ENCODE results near the gene POMT1. TPM values are rescaled to one million over a fixed set of nuclear protein-coding genes. Genes with fewer than 3 reads are reported as not detected.
"Not testable (repeated sequence)": the region's sequence is repeated elsewhere in the genome, so short reads cannot be mapped to it uniquely, and the experiment has no call there.

POMT1 gene
- 54.8 to 59.2 TPM (median 57.2 TPM) in 3 replicates for total RNA-seq

DNA sequence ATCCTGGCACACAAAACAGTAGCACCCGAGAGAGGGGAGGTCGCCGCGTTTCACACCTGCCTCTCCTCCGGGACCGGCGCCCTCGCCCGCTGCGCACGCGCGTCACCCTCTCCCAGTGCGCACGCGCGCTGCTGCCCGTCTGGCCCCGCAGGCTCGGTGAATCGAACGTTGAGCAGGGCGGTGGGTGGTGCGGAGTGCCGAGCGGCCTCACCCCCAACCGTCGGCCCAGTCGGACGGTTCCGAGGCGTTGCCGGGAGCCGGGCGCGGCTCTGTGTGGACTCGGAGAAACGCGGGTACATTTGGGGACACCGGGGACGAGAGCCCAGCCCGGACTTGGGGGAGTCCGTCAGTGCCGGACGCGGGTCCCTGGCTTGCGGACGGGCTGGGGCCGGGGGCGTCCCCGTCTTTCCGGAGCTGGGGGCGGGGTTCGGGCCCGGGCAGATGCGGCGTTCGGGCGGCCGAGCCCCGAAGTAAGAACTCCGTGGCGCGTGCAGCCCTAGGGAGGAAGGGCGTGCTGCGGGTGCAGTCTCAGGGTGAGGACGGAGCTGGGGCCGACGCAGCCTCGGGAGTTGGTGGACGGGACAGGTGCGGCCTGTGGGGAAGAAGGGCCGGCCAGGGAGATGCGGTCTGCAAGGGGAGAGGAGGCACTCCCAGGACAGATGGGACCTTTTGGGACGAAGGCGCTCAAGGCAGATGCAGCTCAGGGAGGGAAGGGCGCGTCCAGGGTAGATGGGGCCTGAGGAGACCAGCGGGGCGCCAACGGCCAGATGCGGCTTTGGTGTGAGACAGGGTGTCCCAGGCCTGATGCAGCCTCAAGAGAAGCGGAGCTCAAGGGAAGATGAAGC, at the start of gene POMT1:
Gene POMT1 (plus strand): TSS at position 138 of the 845 bp plus-strand sequence. CDS start 1,301 bp downstream, outside the sequence.
- no peak for TF ChIP-seq CTCF (IDR thresholded peaks at IDR 0.05; ENCODE audit: unreplicated experiment)
- Mint-ChIP-seq H3K4me1 (peaks cover 15% of the 10 kb centered on the region), H3K4me3 (peak within 1 kb of the TSS; percentile 95), H3K9me3 (no peaks in the 10 kb centered on the region), H3K27ac (peak within 1 kb of the TSS; percentile 88), H3K36me3 (peaks cover 5% of the 10 kb centered on the region), H3K27me3 (ENCODE audit: low read depth) (no peaks in the 10 kb centered on the region)
- peak; percentile 78 to 90 for DNase-seq (ENCODE audit: low spot score in 2 of 2, unreplicated experiment in 2 of 2)

DNA sequence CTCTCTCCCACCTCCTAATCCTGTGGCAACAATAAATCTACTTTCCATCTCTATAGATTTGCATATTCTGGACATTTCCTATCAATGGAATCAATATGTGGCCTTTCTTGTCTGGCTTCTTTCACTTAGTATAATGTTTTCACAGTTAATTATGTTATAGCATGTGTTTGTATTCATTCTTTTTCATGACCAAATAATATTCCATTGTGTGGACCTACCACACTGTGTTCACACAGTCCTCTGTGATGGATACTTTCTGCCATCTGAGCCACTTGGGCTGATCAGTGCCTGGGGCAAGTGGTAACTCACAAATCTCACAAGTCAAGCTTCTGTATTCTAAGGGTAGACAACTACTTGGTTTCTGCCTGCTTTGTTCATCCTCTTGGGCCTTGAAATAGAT, 48.7 kb upstream of the POMT1 start:
- Mint-ChIP-seq H3K4me1 (no peaks in the 10 kb centered on the region), H3K27ac (no peak overlapping the region), H3K36me3 (peaks cover 71% of the 10 kb centered on the region)

GRCh38 chr9:131455655-131456054, 47.1 kb upstream of the POMT1 start:
- H3K27ac Mint-ChIP-seq, H3K4me3 Mint-ChIP-seq: not testable (repeated sequence)

More for the DNA sequence above, 48.7 kb upstream of the POMT1 start:
- Mint-ChIP-seq H3K9me3 (no peaks in the 10 kb centered on the region), H3K4me3 (no peak overlapping the region), H3K27me3 (ENCODE audit: low read depth) (no peaks in the 10 kb centered on the region)
- DNase-seq (ENCODE audit: low spot score in 2 of 2, unreplicated experiment in 2 of 2) = no peak
- TF ChIP-seq CTCF (IDR thresholded peaks at IDR 0.05; ENCODE audit: unreplicated experiment) = no peak

DNA sequence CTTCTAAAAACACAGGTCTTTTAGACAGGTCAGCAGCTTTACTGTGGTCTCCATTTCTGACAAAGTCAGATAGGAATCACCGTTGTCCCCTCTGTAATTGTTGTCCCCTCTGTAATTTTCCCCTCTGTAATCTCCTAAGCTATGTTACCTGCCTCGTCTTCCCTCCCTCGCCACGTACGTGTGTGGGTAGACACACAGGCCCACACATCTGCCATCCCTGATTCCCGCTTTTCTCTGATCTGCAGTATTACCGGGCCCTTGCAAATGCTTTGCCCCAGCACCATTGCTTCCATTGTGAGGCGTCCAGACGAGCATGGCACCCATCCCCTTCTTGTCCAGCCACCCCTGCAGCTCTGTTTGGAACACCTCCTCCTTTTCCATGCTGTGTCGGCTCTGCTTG, 45.0 kb upstream of the POMT1 start:
- no peak for TF ChIP-seq CTCF (IDR thresholded peaks at IDR 0.05; ENCODE audit: unreplicated experiment)
- H3K27me3 Mint-ChIP-seq (ENCODE audit: low read depth) = no peaks in the 10 kb centered on the region
- DNase-seq (ENCODE audit: low spot score in 2 of 2, unreplicated experiment in 2 of 2) = no peak
- H3K4me1 Mint-ChIP-seq = no peaks in the 10 kb centered on the region
- H3K4me3 Mint-ChIP-seq = no peak overlapping the region
- peaks cover 55% of the 10 kb centered on the region for H3K36me3 Mint-ChIP-seq
- H3K9me3 Mint-ChIP-seq = no peaks in the 10 kb centered on the region
- no peak overlapping the region for H3K27ac Mint-ChIP-seq

More at GRCh38 chr9:131455655-131456054, 47.1 kb upstream of the POMT1 start:
- not testable (repeated sequence) for H3K27me3 Mint-ChIP-seq (ENCODE audit: low read depth); H3K4me1 Mint-ChIP-seq; H3K9me3 Mint-ChIP-seq; DNase-seq (ENCODE audit: low spot score in 2 of 2, unreplicated experiment in 2 of 2)
- peaks cover 68% of the 10 kb centered on the region for H3K36me3 Mint-ChIP-seq

DNA sequence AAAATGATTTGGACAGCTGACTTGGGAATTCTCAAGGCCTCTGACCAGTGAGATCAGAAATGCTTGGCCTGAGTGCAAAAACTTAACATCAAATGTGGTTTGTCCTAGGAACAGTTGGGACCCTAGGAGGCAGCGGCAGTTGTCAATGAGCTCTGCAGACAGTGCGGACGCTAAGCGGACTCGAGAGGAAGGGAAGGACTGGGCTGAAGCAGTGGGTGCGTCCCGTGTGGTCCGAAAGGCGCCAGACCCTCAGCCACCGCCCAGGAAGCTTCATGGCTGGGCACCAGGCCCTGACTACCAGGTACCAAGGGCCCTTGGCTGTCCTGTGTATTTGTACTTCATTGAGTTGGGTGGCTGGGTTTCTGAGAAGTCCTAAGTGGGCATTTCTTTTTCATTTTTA, 43.7 kb upstream of the POMT1 start:
- H3K4me1 Mint-ChIP-seq = no peaks in the 10 kb centered on the region
- peaks cover 50% of the 10 kb centered on the region for H3K36me3 Mint-ChIP-seq
- no peak for TF ChIP-seq CTCF (IDR thresholded peaks at IDR 0.05; ENCODE audit: unreplicated experiment)
- H3K27me3 Mint-ChIP-seq (ENCODE audit: low read depth) = no peaks in the 10 kb centered on the region
- H3K27ac Mint-ChIP-seq = peak overlapping the region; percentile 4
- H3K4me3 Mint-ChIP-seq = no peak overlapping the region
- DNase-seq (ENCODE audit: low spot score in 2 of 2, unreplicated experiment in 2 of 2) = no peak
- no peaks in the 10 kb centered on the region for H3K9me3 Mint-ChIP-seq

DNA sequence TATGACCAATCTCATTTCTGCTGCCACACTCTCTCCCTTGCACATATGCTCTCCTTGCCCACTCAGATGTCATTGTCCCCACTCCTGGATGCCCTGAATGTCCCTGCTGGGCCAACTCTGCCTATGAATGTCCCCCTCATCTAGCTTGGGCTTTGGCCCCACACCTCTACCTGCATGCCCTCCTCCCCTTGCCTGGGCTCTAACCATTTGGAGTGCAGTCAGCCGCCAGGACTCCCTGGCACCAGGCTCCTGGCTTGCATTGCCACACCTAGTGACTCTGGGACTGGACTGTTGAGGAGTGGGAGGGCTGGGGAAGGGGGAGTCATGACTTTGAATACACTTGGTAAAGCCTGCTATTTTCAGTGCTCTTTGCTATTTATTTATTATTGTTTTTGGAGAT, 41.6 kb upstream of the POMT1 start:
- Mint-ChIP-seq H3K4me1 (no peaks in the 10 kb centered on the region), H3K36me3 (peaks cover 52% of the 10 kb centered on the region), H3K27ac (no peak overlapping the region), H3K4me3 (no peak overlapping the region), H3K27me3 (ENCODE audit: low read depth) (no peaks in the 10 kb centered on the region), H3K9me3 (no peaks in the 10 kb centered on the region)
- TF ChIP-seq CTCF (IDR thresholded peaks at IDR 0.05; ENCODE audit: unreplicated experiment) = no peak
- no peak for DNase-seq (ENCODE audit: low spot score in 2 of 2, unreplicated experiment in 2 of 2)

All from mesothelial cell of epicardium (in vitro differentiated cells).